Esophagus muscularis mucosa (tissue), 4 donors: Measurements from ENCODE around the gene XRN2. TPM values are rescaled to one million over a fixed set of nuclear protein-coding genes. Genes with fewer than 3 reads are reported as not detected.
"Not testable (repeated sequence)": the region's sequence is repeated elsewhere in the genome, so short reads cannot be mapped to it uniquely, and the experiment has no call there.

Experiments used
- DNase-seq: peaks from one replicate; pipeline ENCODE4 v3.0.0-alpha.2; 2017; ENCODE audit errors: extremely low spot score
- H3K27ac ChIP-seq, 4 donors: fragments of 200-600 bp; sonication (generic); replicated peaks in 1 of 4; 1 replicate in 3 of 4; 2 replicates in 1 of 4; pipeline ENCODE4 v1.5.1; 2016 to 2019; ENCODE audit warnings: mild to moderate bottlenecking in 1 of 4
- H3K27me3 ChIP-seq, 4 donors: fragments of 200-600 bp; sonication (generic); one replicate each; pipeline versions ENCODE4 v1.5.1 to v1.6.0; 2016 to 2019
- H3K36me3 ChIP-seq, 4 donors: fragments of 200-600 bp; sonication (generic); one replicate each; pipeline ENCODE4 v1.5.1; 2016 to 2019
- H3K4me1 ChIP-seq, 4 donors: fragments of 200-600 bp; sonication (generic); one replicate each; pipeline ENCODE4 v1.5.1; 2016 to 2019
- H3K4me3 ChIP-seq, 4 donors: fragments of 200-600 bp; sonication (generic); 1 replicate in 2 of 4; 2 replicates in 2 of 4; pipeline ENCODE4 v1.5.1; 2016 to 2019; ENCODE audit warnings: mild to moderate bottlenecking in 4 of 4, moderate library complexity in 1 of 4
- H3K9me3 ChIP-seq, 4 donors: fragments of 200-600 bp; sonication (generic); 1 replicate in 3 of 4; 2 replicates in 1 of 4; pipeline ENCODE4 v1.5.1; 2016 to 2019
- CTCF ChIP-seq, 3 experiments: fragments of 200-600 bp in 2 of 3; fragments of 450-650 bp in 1 of 3; sonication (generic) in 2 of 3; IDR thresholded peaks; one replicate each; pipeline ENCODE4 v1.5.1; 2017 to 2019; ENCODE audit warnings: antibody characterized with exemption in 3 of 3, mild to moderate bottlenecking in 2 of 3, moderate library complexity in 1 of 3
- EP300 ChIP-seq: sonication (generic); formaldehyde crosslinking; IDR thresholded peaks from one replicate; pipeline ENCODE4 v1.6.1; 2017; ENCODE audit warnings: antibody characterized with exemption
- POLR2A ChIP-seq: fragments of 450-650 bp; IDR thresholded peaks from one replicate; pipeline ENCODE4 v1.6.1; 2017; ENCODE audit warnings: antibody characterized with exemption, moderate library complexity, mild to moderate bottlenecking, low read depth
- POLR2AphosphoS5 ChIP-seq, 2 donors: sonication (generic); formaldehyde crosslinking; IDR thresholded peaks; one replicate each; pipeline ENCODE4 v1.6.1; 2017; ENCODE audit warnings: antibody characterized with exemption in 2 of 2
- WGBS: methylation state at CpG from one replicate; pipeline ENCODE4 v1.1.5; 2018; 5-methylcytosine and 5-hydroxymethylcytosine counted together
- intact Hi-C: fragments of 100-400 bp; cut with DNase I; formaldehyde crosslinking; loops from one replicate; pipeline ENCODE4 v1.15.1; 2023
- total RNA-seq, 4 donors: library from RNA; depleted of rRNA; stranded (reverse); fragments of >200 nt; gene quantifications; one replicate each; pipeline versions ENCODE4 v1.1.0 to v1.2.1, GENCODE V29; 2016

The XRN2 gene
- total RNA-seq, 4 donors from 2014 or later: 49.0 to 76.9 (median 56.7) TPM

GRCh38 chr20:21397341-21398108, 94.4 kb downstream of the XRN2 start, which contains the start of gene NKX2-4:
Gene NKX2-4 (minus strand): TSS chr20:21397526. CDS start chr20:21397399, 127 bp downstream.
- Histone ChIP-seq H3K4me1 (peaks cover 5 to 27% (median 20%) of the 10 kb centered on the region in 4 donors), H3K9me3 (no peaks in the 10 kb centered on the region), H3K4me3 (peak within 1 kb of the TSS; percentile 21 to 46 (median 36)), H3K36me3 (no peaks in the 10 kb centered on the region), H3K27me3 (peaks cover 0 to 97% (median 64%) of the 10 kb centered on the region in 4 donors), H3K27ac (no peak within 1 kb of the TSS)
- TF ChIP-seq POLR2AphosphoS5 (IDR thresholded peaks at IDR 0.05) (no peak), CTCF (IDR thresholded peaks at IDR 0.05) (no peak), POLR2A (no peak), EP300 (no peak)
- intact Hi-C loops: no loop called here
- no peak for DNase-seq
- 12% methylated on average over 29 of the region's 57 CpGs for WGBS

DNA sequence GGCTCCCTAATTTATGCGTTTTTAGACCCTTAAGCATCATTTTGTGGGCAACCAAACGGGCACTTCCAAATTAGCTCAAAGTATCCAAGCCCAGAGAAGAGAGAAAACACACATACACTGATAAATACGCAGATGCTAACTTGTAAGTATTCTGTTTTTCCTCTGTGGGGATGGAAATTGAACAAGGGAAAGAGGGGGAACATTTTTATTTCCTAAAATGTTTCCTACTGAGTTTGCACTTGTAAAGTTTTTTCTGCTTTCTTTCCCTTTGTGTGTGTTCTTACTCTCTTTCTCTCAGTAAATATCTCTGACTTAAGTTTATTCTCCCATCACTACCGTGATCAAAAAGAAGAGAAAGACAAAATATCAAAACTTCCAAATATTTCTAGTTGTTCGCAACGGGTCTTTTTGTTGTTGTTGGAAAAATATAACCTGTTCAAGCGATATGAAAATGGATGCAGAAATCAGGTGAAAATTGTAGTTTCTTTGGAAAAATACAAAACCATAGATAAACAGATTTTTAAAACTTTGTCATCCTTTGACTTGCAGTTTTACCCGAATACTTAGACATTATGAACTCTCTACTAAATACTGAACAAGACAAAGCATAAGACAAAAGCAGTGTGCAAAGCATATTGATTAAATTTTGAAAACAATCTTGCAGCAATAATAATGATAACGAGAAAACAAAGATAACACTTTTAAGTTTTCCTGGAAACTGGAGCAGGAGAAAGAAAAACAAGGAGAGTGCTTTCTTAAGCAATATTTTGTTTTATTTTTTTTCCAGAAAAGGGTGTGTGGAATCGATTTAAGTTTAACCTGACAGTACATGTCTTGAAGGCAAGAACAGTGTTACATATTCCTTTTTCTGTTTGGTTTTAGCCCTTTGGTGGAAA, 95.2 kb downstream of the XRN2 start:
- peaks cover 5 to 27% (median 20%) of the 10 kb centered on the region in 4 donors for H3K4me1 ChIP-seq
- 35% methylated on average over 10 of the region's 10 CpGs for WGBS
- intact Hi-C loops: no loop called here
- no peaks in the 10 kb centered on the region for H3K9me3 ChIP-seq
- no peaks in the 10 kb centered on the region for H3K36me3 ChIP-seq
- H3K4me3 ChIP-seq: no peak overlapping the region
- H3K27me3 ChIP-seq: peaks cover 0 to 93% (median 56%) of the 10 kb centered on the region in 4 donors
- no peak overlapping the region for H3K27ac ChIP-seq
- no peak for TF ChIP-seq POLR2AphosphoS5 (IDR thresholded peaks at IDR 0.05)
- no peak for TF ChIP-seq EP300
- TF ChIP-seq POLR2A: no peak
- no peak for TF ChIP-seq CTCF (IDR thresholded peaks at IDR 0.05)
- no peak for DNase-seq

DNA sequence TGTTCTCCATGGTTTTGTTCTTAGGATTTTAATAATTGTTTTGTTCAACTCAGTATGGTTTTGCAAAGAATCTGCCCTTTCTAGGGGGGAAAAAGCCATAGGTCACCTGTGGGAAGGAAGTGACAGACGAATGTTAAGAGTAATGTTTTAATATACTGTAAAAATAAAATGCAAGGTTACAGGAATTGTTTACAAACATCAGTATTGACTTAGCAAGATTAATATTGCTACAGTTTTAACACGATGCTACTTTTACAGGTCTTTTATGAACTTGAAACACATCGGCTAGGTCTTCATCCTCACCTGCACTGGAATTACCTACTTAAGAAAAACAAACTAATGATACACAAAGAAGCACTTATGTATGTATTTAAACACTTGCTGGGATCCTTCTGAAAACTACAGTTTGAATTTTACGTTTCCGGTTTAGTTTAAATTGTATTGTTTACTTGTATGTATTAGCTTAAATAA, 95.9 kb downstream of the XRN2 start:
- H3K4me1 ChIP-seq: peaks cover 5 to 27% (median 20%) of the 10 kb centered on the region in 4 donors
- WGBS: 44% methylated on average over 5 of the region's 5 CpGs

GRCh38 chr20:21411725-21412124, 108.6 kb downstream of the XRN2 start:
- no peak overlapping the region for H3K4me3 ChIP-seq
- no peaks in the 10 kb centered on the region for H3K4me1 ChIP-seq
- H3K27ac ChIP-seq: no peak overlapping the region
- peaks cover 0 to 26% (median 0%) of the 10 kb centered on the region in 4 donors for H3K27me3 ChIP-seq
- peaks cover 0 to 23% (median 9%) of the 10 kb centered on the region in 4 donors for H3K9me3 ChIP-seq
- DNase-seq: no peak
- TF ChIP-seq CTCF (IDR thresholded peaks at IDR 0.05) (no peak), POLR2A (no peak), POLR2AphosphoS5 (IDR thresholded peaks at IDR 0.05) (no peak), EP300 (no peak)
- no peaks in the 10 kb centered on the region for H3K36me3 ChIP-seq
- intact Hi-C loops: no loop called here

More for the DNA sequence above, 95.9 kb downstream of the XRN2 start:
- peaks cover 0 to 92% (median 50%) of the 10 kb centered on the region in 4 donors for H3K27me3 ChIP-seq
- no peaks in the 10 kb centered on the region for H3K36me3 ChIP-seq
- no peak overlapping the region for H3K4me3 ChIP-seq
- no peak for DNase-seq
- intact Hi-C loops: no loop called here
- H3K9me3 ChIP-seq: no peaks in the 10 kb centered on the region
- no peak for TF ChIP-seq POLR2AphosphoS5 (IDR thresholded peaks at IDR 0.05)
- TF ChIP-seq POLR2A: no peak
- TF ChIP-seq EP300: no peak
- TF ChIP-seq CTCF (IDR thresholded peaks at IDR 0.05): no peak
- H3K27ac ChIP-seq: no peak overlapping the region

DNA sequence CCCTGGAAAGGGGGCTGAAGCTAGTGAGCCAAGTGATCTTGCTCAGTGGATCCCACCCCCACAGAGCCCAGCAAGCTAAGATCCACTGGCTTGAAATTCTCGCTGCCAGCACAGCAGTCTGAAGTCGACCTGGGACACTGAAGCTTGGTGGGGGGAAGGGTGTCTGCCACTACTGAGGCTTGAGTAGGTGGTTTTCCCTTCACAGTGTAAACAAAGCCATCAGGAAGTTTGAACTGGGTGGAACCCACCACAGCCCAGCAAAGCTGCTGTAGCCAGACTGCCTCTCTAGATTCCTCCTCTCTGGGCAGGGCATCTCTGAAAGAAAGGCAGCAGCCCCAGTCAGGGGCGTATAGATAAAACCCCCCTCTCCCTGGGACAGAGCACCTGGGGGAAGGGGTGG, 110.9 kb downstream of the XRN2 start:
- H3K27ac ChIP-seq, H3K36me3 ChIP-seq, intact Hi-C loops, DNase-seq, H3K4me1 ChIP-seq, H3K4me3 ChIP-seq: not testable (repeated sequence)
- Histone ChIP-seq H3K9me3 (peaks cover 0 to 23% (median 9%) of the 10 kb centered on the region in 4 donors), H3K27me3 (peaks cover 0 to 16% (median 0%) of the 10 kb centered on the region in 4 donors)
- WGBS: 60% methylated on average over 3 of the region's 3 CpGs

- H3K4me1 ChIP-seq, H3K27me3 ChIP-seq, intact Hi-C loops, H3K36me3 ChIP-seq, H3K4me3 ChIP-seq, DNase-seq, H3K27ac ChIP-seq: not testable (repeated sequence)
- peaks cover 0 to 39% (median 26%) of the 10 kb centered on the region in 4 donors for H3K9me3 ChIP-seq
- WGBS: 71% methylated on average over 2 of the region's 2 CpGs
These were observed 116.0 kb downstream of the XRN2 start for GRCh38 chr20:21419147-21419546.
